K562 (cell line): ENCODE data around the gene NFYC. TPM values are rescaled to one million over a fixed set of nuclear protein-coding genes. Genes with fewer than 3 reads are reported as not detected.

Experiments
- ATAC-seq: fragments of 200-7000 bp; cut with Tn5 transposase; 3 replicates; pipeline ENCODE4 v1.9.1; 2020; ENCODE audit warnings: moderate library complexity
- BruUV-seq: library from RNA; stranded (reverse); fragments of 400-500 nt; replicated peaks from 2 replicates; lab custom pipeline; 2021; lab: Mats Ljungman, UMichigan
- CTCF ChIA-PET: fragments of 300-600 bp; formaldehyde crosslinking; extraction: SDS; loops from one replicate; lab custom pipeline; 2021; ENCODE audit warnings: low intra/inter-chr PET ratio; lab: Yijun Ruan, JAX
- POLR2A ChIA-PET: fragments of 300-600, 350-650 bp; sonication (Branson Sonifier 250); formaldehyde crosslinking; extraction: SDS; loops from one replicate; lab custom pipeline; 2021; ENCODE audit warnings: antibody characterized with exemption, inconsistent platforms; lab: Yijun Ruan, JAX
- DNase-seq, 4 experiments: peaks; one replicate each; pipeline versions ENCODE4 v3.0.0 to v3.0.0-alpha.2; 2011 to 2018; ENCODE audit warnings: low spot score in 3 of 4, mixed read lengths in 3 of 4; ENCODE audit errors: extremely low read depth in 1 of 4
- FAIRE-seq: peaks from 2 replicates; lab custom pipeline; 2011; peaks lifted over from hg19 to GRCh38; lab: Jason Lieb, UNC
- H2AFZ ChIP-seq: 2 replicates; pipeline ENCODE4 v1.6.0; 2011; ENCODE audit warnings: low read depth, low read length, control low read depth, inconsistent platforms
- H3K27ac ChIP-seq: fragments of 200-600 bp; 3 replicates; pipeline ENCODE4 v1.8.0; 2011; ENCODE audit warnings: low read depth, mild to moderate bottlenecking, control low read depth, inconsistent platforms, low read length, moderate library complexity, mixed read lengths; ENCODE audit errors: extremely low read depth
- H3K27me3 ChIP-seq, 2 experiments: fragments of 300-600 bp in 1 of 2; 2 replicates in 1 of 2; 3 replicates in 1 of 2; pipeline versions ENCODE4 v1.6.0 to v1.8.0; 2011; ENCODE audit warnings: inconsistent platforms in 2 of 2, low read length in 2 of 2, mild to moderate bottlenecking in 1 of 2, mixed read lengths in 1 of 2, moderate library complexity in 1 of 2; ENCODE audit not compliant: control insufficient read depth in 2 of 2, insufficient read depth in 2 of 2
- H3K36me3 ChIP-seq: fragments of 300-600 bp; 3 replicates; pipeline ENCODE4 v1.8.0; 2011; ENCODE audit warnings: mild to moderate bottlenecking, low read length, inconsistent platforms; ENCODE audit not compliant: control insufficient read depth, insufficient read depth
- H3K4me1 ChIP-seq, 2 experiments: fragments of 200-600 bp in 1 of 2; replicated peaks in 1 of 2; 2 replicates in 1 of 2; 3 replicates in 1 of 2; pipeline versions ENCODE4 v1.5.1 to v1.8.0; 2011; ENCODE audit warnings: inconsistent platforms in 2 of 2, low read length in 2 of 2, mild to moderate bottlenecking in 1 of 2, mixed read lengths in 1 of 2, moderate library complexity in 1 of 2; ENCODE audit not compliant: control insufficient read depth in 2 of 2, insufficient read depth in 2 of 2
- H3K4me2 ChIP-seq: 2 replicates; pipeline ENCODE4 v1.6.1; 2011; ENCODE audit warnings: low read length, control low read depth, inconsistent platforms, mixed read lengths; ENCODE audit not compliant: insufficient read depth
- H3K4me3 ChIP-seq: fragments of 200-600 bp; sonication (generic), shearing (Covaris generic); 2 replicates; pipeline ENCODE4 v1.5.1; 2016; ENCODE audit warnings: control low read depth, inconsistent platforms
- H3K79me2 ChIP-seq: fragments of 200-600 bp; 3 replicates; pipeline ENCODE4 v1.8.0; 2011; ENCODE audit warnings: low read length, inconsistent platforms; ENCODE audit not compliant: control insufficient read depth, insufficient read depth
- H3K9ac ChIP-seq, 2 experiments: 2 replicates each; pipeline versions ENCODE4 v1.6.0 to v1.6.1; 2011; ENCODE audit warnings: low read depth in 2 of 2, low read length in 2 of 2, control low read depth in 1 of 2, inconsistent platforms in 1 of 2, mild to moderate bottlenecking in 1 of 2, mixed read lengths in 1 of 2; ENCODE audit not compliant: insufficient read depth in 1 of 2
- H3K9me1 ChIP-seq: one replicate; pipeline ENCODE4 v1.6.0; 2011; ENCODE audit warnings: inconsistent platforms, mild to moderate bottlenecking, low read length, moderate library complexity; ENCODE audit not compliant: control insufficient read depth, insufficient read depth
- H3K9me3 ChIP-seq: replicated peaks from 2 replicates; pipeline ENCODE4 v1.5.1; 2011; ENCODE audit warnings: low read depth, low read length, inconsistent platforms; ENCODE audit not compliant: control insufficient read depth, insufficient read depth
- H4K20me1 ChIP-seq: replicated peaks from 2 replicates; pipeline ENCODE4 v1.6.1; 2011; ENCODE audit warnings: low read length, inconsistent platforms, mixed read lengths; ENCODE audit not compliant: control insufficient read depth, insufficient read depth
- GATAD2B ChIP-seq: fragments of 450-650 bp; IDR thresholded peaks from 2 replicates; pipeline ENCODE4 v1.6.1; 2017; ENCODE audit warnings: mild to moderate bottlenecking, borderline replicate concordance
- HEY1 ChIP-seq: fragments of 250-450 bp; sonication (Bioruptor Pico); IDR thresholded peaks from 2 replicates; pipeline ENCODE4 v1.5.0; 2020; ENCODE audit warnings: mild to moderate bottlenecking, moderate library complexity, borderline replicate concordance
- HNRNPL ChIP-seq: fragments of 200-400 bp; formaldehyde crosslinking; IDR thresholded peaks from 2 replicates; pipeline ENCODE4 v1.6.1; 2017; ENCODE audit warnings: low read depth, mild to moderate bottlenecking, low read length
- KDM4B ChIP-seq, 2 experiments: fragments of 450-650 bp in 1 of 2; sonication (generic) in 1 of 2; IDR thresholded peaks; 2 replicates each; pipeline ENCODE4 v1.6.1; 2016 to 2017; ENCODE audit warnings: borderline replicate concordance in 2 of 2, antibody characterized with exemption in 1 of 2, low read depth in 1 of 2, mild to moderate bottlenecking in 1 of 2
- NELFE ChIP-seq: IDR thresholded peaks from 2 replicates; pipeline ENCODE4 v1.6.1; 2011; ENCODE audit warnings: mild to moderate bottlenecking; ENCODE audit not compliant: insufficient read depth, insufficient read length
- NFE2L1 ChIP-seq: fragments of 450-650 bp; IDR thresholded peaks from 2 replicates; pipeline ENCODE4 v1.6.1; 2016; ENCODE audit warnings: missing genetic modification characterization, low read depth, mild to moderate bottlenecking, missing compliant biosample characterization, moderate library complexity, borderline replicate concordance
- ZNF444 ChIP-seq: fragments of 250-450 bp; sonication (Bioruptor Pico); IDR thresholded peaks from 2 replicates; pipeline ENCODE4 v1.4.0; 2020; ENCODE audit warnings: mild to moderate bottlenecking, moderate library complexity
- WGBS: fragments of 100-300 bp; shearing (Covaris generic); methylation state at CpG from one replicate; pipeline ENCODE4 v1.1.6; 2016; ENCODE audit warnings: low coverage, mixed read lengths; ENCODE audit not compliant: insufficient coverage; ENCODE audit errors: missing lambda C conversion rate; 5-methylcytosine and 5-hydroxymethylcytosine counted together
- in situ Hi-C: fragments of 300-500 bp; cut with MboI; formaldehyde crosslinking; loops from 4 replicates; pipeline ENCODE4 v1.15.0; 2018; ENCODE audit warnings: inconsistent platforms, mixed read lengths
- intact Hi-C: fragments of 100-400 bp; cut with micrococcal nuclease; formaldehyde crosslinking; loops from 2 replicates; pipeline ENCODE4 v1.14.2; 2022
- polyA plus RNA-seq, 8 experiments: library from polyadenylated mRNA; depleted of rRNA in 4 of 8; stranded (reverse) in 5 of 8; unstranded in 3 of 8; fragments of >200 nt; fragmentation: Nextera tagmentation in 2 of 8; fragmentation: Illumina TruSeq in 1 of 8; extraction: Ambion mirVana in 2 of 8; extraction: Trizol in 1 of 8; gene quantifications; 2 replicates each; pipeline versions ENCODE4 v1.2.1 to v1.2.3, GENCODE V29; 2011 to 2014; ENCODE audit warnings: inconsistent platforms in 1 of 8, missing spikeins in 1 of 8
- total RNA-seq, 7 experiments: library from RNA; depleted of rRNA in 6 of 7; stranded (reverse); fragments of >200 nt in 6 of 7; fragmentation: Illumina TruSeq in 2 of 7; extraction: Trizol in 2 of 7; gene quantifications; 2 replicates each; pipeline versions ENCODE4 v1.2.1 to v1.2.3, GENCODE V29; 2011 to 2021; ENCODE audit warnings: low replicate concordance in 1 of 7
- TF ChIP-seq, protein P1 (sequence below): fragments of 200-800 bp; sonication (Bioruptor generic); IDR thresholded peaks from 2 replicates; pipeline ENCODE4 v1.6.1; 2017; ENCODE audit warnings: missing genetic modification characterization, missing compliant biosample characterization
- TF ChIP-seq, protein P2 (sequence below): sonication (generic); formaldehyde crosslinking; IDR thresholded peaks from 2 replicates; pipeline ENCODE4 v1.8.0; 2023; ENCODE audit warnings: mild to moderate bottlenecking, missing genetic modification reagents
- TF ChIP-seq, protein P3 (sequence below): fragments of 450-650 bp; IDR thresholded peaks from 2 replicates; pipeline ENCODE4 v1.6.1; 2016; ENCODE audit warnings: borderline replicate concordance
- TF ChIP-seq, protein P4 (sequence below): fragments of 450-650 bp; IDR thresholded peaks from 2 replicates; pipeline ENCODE4 v1.6.1; 2016; ENCODE audit warnings: antibody characterized with exemption

The NFYC gene
- total and polyA plus RNA-seq, 9 of the 15 experiments (the other 6 are each of a cell fraction or from before 2014, with no cell fraction given): 4.8 to 59.8 (median 41.1) TPM

DNA sequence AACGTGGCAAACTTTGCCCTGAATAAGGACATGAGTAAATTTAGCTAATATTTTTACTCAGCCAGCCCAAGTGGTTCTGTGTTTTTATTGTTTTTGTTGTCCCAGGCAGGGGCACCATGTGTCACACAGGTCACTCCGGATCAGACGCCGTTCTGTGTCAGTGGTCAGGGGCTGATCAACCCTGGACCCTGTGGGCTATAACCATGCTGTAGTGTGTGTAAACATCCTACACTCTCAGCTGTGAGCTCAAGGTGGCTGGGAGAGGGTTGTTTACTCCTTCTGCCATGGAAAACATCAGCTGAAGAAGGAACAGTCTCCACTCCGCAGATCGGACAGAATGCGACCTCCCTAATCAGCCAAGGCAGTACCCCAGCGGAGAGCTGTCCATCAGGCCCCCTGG is 65.6 kb downstream of the NFYC start (continued):
- no peak for TF ChIP-seq KDM4B (IDR thresholded peaks at IDR 0.05; ENCODE audit: borderline replicate concordance in 2 of 2, low read depth in 1 of 2)
- TF ChIP-seq, protein P1, sequence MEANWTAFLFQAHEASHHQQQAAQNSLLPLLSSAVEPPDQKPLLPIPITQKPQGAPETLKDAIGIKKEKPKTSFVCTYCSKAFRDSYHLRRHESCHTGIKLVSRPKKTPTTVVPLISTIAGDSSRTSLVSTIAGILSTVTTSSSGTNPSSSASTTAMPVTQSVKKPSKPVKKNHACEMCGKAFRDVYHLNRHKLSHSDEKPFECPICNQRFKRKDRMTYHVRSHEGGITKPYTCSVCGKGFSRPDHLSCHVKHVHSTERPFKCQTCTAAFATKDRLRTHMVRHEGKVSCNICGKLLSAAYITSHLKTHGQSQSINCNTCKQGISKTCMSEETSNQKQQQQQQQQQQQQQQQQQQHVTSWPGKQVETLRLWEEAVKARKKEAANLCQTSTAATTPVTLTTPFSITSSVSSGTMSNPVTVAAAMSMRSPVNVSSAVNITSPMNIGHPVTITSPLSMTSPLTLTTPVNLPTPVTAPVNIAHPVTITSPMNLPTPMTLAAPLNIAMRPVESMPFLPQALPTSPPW (CRISPR knock-in tag): no peak
- TF ChIP-seq ZNF444 (CRISPR knock-in tag): no peak

DNA sequence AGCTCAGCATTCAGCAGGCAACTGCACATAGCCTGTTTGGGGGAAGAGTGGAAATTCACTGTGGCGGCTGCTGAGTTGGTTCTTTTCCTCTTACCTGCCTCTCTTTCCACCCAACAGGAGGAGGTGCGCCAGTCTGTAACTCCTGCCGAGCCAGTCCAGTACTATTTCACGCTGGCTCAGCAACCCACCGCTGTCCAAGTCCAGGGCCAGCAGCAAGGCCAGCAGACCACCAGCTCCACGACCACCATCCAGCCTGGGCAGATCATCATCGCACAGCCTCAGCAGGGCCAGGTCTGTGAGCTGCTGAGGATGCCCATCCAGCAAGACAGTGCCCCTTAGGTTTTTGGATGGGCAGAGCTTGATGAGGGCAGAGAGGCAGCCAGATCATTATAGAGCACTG is 66.5 kb downstream of the NFYC start:
- intact Hi-C loops: no loop called here
- no peaks in the 10 kb centered on the region for H3K27me3 ChIP-seq
- H3K79me2 ChIP-seq: no peaks in the 10 kb centered on the region
- no peaks in the 10 kb centered on the region for H3K9me1 ChIP-seq
- no peak overlapping the region for H3K27ac ChIP-seq
- H2AFZ ChIP-seq: no peak overlapping the region
- ATAC-seq (no peak), FAIRE-seq (no peak), DNase-seq (no peak)
- in situ Hi-C loops: no loop called here
- H4K20me1 ChIP-seq: no peaks in the 10 kb centered on the region
- POLR2A ChIA-PET: interaction anchor here (0.7 to 1.9 kb wide), 3 partner anchors 10 to 67 kb away, joined by 3 to 5 read pairs (median 4); partner anchors contain the start of gene NFYC
- BruUV-seq: no TSS peak
- CTCF ChIA-PET: interaction anchor here (0.6 kb wide), 1 partner anchor 39 kb away, joined by 3 read pairs; no protein-coding TSS in a partner anchor
- H3K4me1 ChIP-seq: no peaks in the 10 kb centered on the region; a peak in 1 of 5 replicates
- WGBS: 94% methylated on average over 7 of the region's 7 CpGs
- no peak overlapping the region for H3K4me3 ChIP-seq
- H3K9me3 ChIP-seq: no peaks in the 10 kb centered on the region
- H3K4me2 ChIP-seq: no peak overlapping the region
- peaks cover 95% of the 10 kb centered on the region for H3K36me3 ChIP-seq
- H3K9ac ChIP-seq: no peak overlapping the region
- TF ChIP-seq NELFE (no peak), HEY1 (CRISPR knock-in tag) (no peak), HNRNPL (no peak), NFE2L1 (tag) (no peak), GATAD2B (no peak)
- TF ChIP-seq, protein P2, sequence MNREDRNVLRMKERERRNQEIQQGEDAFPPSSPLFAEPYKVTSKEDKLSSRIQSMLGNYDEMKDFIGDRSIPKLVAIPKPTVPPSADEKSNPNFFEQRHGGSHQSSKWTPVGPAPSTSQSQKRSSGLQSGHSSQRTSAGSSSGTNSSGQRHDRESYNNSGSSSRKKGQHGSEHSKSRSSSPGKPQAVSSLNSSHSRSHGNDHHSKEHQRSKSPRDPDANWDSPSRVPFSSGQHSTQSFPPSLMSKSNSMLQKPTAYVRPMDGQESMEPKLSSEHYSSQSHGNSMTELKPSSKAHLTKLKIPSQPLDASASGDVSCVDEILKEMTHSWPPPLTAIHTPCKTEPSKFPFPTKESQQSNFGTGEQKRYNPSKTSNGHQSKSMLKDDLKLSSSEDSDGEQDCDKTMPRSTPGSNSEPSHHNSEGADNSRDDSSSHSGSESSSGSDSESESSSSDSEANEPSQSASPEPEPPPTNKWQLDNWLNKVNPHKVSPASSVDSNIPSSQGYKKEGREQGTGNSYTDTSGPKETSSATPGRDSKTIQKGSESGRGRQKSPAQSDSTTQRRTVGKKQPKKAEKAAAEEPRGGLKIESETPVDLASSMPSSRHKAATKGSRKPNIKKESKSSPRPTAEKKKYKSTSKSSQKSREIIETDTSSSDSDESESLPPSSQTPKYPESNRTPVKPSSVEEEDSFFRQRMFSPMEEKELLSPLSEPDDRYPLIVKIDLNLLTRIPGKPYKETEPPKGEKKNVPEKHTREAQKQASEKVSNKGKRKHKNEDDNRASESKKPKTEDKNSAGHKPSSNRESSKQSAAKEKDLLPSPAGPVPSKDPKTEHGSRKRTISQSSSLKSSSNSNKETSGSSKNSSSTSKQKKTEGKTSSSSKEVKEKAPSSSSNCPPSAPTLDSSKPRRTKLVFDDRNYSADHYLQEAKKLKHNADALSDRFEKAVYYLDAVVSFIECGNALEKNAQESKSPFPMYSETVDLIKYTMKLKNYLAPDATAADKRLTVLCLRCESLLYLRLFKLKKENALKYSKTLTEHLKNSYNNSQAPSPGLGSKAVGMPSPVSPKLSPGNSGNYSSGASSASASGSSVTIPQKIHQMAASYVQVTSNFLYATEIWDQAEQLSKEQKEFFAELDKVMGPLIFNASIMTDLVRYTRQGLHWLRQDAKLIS (CRISPR knock-in tag): no peak
- TF ChIP-seq, protein P3, sequence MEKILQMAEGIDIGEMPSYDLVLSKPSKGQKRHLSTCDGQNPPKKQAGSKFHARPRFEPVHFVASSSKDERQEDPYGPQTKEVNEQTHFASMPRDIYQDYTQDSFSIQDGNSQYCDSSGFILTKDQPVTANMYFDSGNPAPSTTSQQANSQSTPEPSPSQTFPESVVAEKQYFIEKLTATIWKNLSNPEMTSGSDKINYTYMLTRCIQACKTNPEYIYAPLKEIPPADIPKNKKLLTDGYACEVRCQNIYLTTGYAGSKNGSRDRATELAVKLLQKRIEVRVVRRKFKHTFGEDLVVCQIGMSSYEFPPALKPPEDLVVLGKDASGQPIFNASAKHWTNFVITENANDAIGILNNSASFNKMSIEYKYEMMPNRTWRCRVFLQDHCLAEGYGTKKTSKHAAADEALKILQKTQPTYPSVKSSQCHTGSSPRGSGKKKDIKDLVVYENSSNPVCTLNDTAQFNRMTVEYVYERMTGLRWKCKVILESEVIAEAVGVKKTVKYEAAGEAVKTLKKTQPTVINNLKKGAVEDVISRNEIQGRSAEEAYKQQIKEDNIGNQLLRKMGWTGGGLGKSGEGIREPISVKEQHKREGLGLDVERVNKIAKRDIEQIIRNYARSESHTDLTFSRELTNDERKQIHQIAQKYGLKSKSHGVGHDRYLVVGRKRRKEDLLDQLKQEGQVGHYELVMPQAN: no peak
- TF ChIP-seq, protein P4, sequence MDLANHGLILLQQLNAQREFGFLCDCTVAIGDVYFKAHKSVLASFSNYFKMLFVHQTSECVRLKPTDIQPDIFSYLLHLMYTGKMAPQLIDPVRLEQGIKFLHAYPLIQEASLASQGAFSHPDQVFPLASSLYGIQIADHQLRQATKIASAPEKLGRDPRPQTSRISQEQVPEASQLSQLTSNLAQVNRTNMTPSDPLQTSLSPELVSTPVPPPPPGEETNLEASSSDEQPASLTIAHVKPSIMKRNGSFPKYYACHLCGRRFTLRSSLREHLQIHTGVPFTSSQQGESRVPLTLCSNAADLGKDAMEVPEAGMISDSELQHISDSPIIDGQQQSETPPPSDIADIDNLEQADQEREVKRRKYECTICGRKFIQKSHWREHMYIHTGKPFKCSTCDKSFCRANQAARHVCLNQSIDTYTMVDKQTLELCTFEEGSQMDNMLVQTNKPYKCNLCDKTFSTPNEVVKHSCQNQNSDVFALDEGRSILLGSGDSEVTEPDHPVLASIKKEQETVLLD: no peak
